ENCODE data around the gene MAOA.
"Not testable (repeated sequence)": the region's sequence is repeated elsewhere in the genome, so short reads cannot be mapped to it uniquely, and the experiment has no call there.

Gene MAOA

GRCh38 chrX:43718546-43718945 is 62.4 kb downstream of the MAOA start:
- no peak for DNase-seq

- DNase-seq, result no peak
Observed at GRCh38 chrX:43718956-43719355, 62.9 kb downstream of the MAOA start.

- DNase-seq, result no peak
Observed at GRCh38 chrX:43720082-43720481, 64.0 kb downstream of the MAOA start.

GRCh38 chrX:43720961-43721360 is 64.9 kb downstream of the MAOA start:
- DNase-seq, result no peak

- DNase-seq, result not testable (repeated sequence)
Observed at GRCh38 chrX:43725227-43725626, 69.1 kb downstream of the MAOA start.

- not testable (repeated sequence) for DNase-seq
Observed at GRCh38 chrX:43727254-43727653, 71.2 kb downstream of the MAOA start.

- no peak for DNase-seq
Observed at GRCh38 chrX:43728002-43728401, 71.9 kb downstream of the MAOA start.

GRCh38 chrX:43728966-43729365 is 72.9 kb downstream of the MAOA start:
- DNase-seq, result no peak

- no peak for DNase-seq
Observed at GRCh38 chrX:43731086-43731485, 75.0 kb downstream of the MAOA start.

- DNase-seq, result no peak
Observed at GRCh38 chrX:43733699-43734098, 77.6 kb downstream of the MAOA start.

GRCh38 chrX:43734444-43734843 is 78.3 kb downstream of the MAOA start:
- no peak for DNase-seq

- DNase-seq, result no peak
Observed at GRCh38 chrX:43735534-43735933, 79.4 kb downstream of the MAOA start.

GRCh38 chrX:43735957-43736356 is 79.9 kb downstream of the MAOA start:
- DNase-seq, result no peak

GRCh38 chrX:43741843-43742573 is 85.9 kb downstream of the MAOA start:
- no peak for DNase-seq

- no peak for DNase-seq
Observed at GRCh38 chrX:43743100-43743822, 87.2 kb downstream of the MAOA start.

- DNase-seq, result no peak
Observed at GRCh38 chrX:43744284-43744683, 88.2 kb downstream of the MAOA start.

GRCh38 chrX:43745938-43746721 is 90.0 kb downstream of the MAOA start:
- no peak for DNase-seq

- DNase-seq, result no peak
Observed at GRCh38 chrX:43747476-43747875, 91.4 kb downstream of the MAOA start.

GRCh38 chrX:43750248-43750676 is 94.2 kb downstream of the MAOA start:
- DNase-seq, result peak; percentile 20

GRCh38 chrX:43753637-43754036 is 97.5 kb downstream of the MAOA start:
- DNase-seq, result no peak

GRCh38 chrX:43756076-43756475 is 100.0 kb downstream of the MAOA start:
- no peak for DNase-seq

- DNase-seq, result no peak
Observed at GRCh38 chrX:43758044-43758443, 101.9 kb downstream of the MAOA start.

- no peak for DNase-seq
Observed at GRCh38 chrX:43785930-43786591, 130.0 kb downstream of the MAOA start.
